Endothelial cell of coronary artery (primary cell): ENCODE measurements around the gene N4BP2. TPM values are rescaled to one million over a fixed set of nuclear protein-coding genes. Genes with fewer than 3 reads are reported as not detected.

ENCODE experiments used
- total RNA-seq: library from RNA; depleted of rRNA; stranded (reverse); fragments of >200 nt; gene quantifications from 2 replicates; pipeline ENCODE4 v1.2.3, GENCODE V29; 2014

Gene N4BP2
- total RNA-seq: 3.7 and 6.7 TPM in 2 replicates

GRCh38 chr4:40056716-40057585, at the start of gene N4BP2:
TSS of gene N4BP2 (plus strand) at chr4:40056850. CDS start at chr4:40097341, 40,491 bp downstream.

DNA sequence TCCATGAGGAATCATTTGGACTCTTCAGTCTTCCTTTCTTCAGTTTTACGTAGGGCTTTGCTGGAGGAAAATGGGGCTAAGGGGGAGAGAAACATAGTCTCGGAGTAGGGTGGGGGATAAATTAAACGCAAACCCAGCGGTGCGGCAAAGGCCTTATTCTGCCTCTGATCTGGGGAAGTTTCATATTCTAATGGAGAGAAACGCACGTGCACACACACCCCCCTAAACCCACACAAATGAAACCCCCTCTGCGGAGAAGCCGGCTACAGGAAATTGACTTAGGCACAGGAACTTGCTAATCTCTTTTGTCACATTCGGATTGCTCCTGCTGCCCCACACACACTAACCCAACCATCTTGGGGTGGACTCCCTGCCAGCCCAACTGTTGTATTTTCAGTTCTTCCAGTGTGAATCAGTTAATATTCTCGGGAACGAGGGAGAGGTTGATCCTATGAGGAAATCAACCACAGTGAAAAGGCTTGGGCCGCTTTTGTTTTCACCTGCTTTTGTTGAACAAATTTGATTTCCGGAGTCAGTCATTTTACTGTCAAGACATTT, 140.2 kb downstream of the N4BP2 start, which contains the start of gene RHOH:
RHOH (plus strand) TSS at position 308 of the 558 bp plus-strand sequence. CDS start 46,356 bp downstream, outside the sequence.

Other genes with a start within 250 kb of the N4BP2 start
- gene PDS5A, start 78.9 kb upstream of the N4BP2 start, total RNA-seq: 51.0 and 68.5 TPM in 2 replicates
- gene RHOH, start 140.2 kb downstream of the N4BP2 start, total RNA-seq: not detected in 2 replicates